Tibial nerve (tissue), 4 donors: ENCODE results near the gene SYK. TPM values are rescaled to one million over a fixed set of nuclear protein-coding genes. Genes with fewer than 3 reads are reported as not detected.

Source experiments
- DNase-seq, 2 donors: peaks; one replicate each; pipeline ENCODE4 v3.0.0-alpha.2; 2019; ENCODE audit warnings: low spot score in 2 of 2
- H3K27ac ChIP-seq, 4 donors: fragments of 200-600 bp; sonication (generic) in 3 of 4; one replicate each; pipeline ENCODE4 v1.5.1; 2017 to 2019; ENCODE audit warnings: mild to moderate bottlenecking in 1 of 4
- H3K27me3 ChIP-seq, 2 donors: fragments of 200-600 bp; sonication (generic) in 1 of 2; one replicate each; pipeline versions ENCODE4 v1.5.1 to v1.6.0; 2017 to 2019
- H3K36me3 ChIP-seq, 3 donors: fragments of 200-600 bp; sonication (generic); one replicate each; pipeline ENCODE4 v1.5.1; 2018 to 2019
- H3K4me1 ChIP-seq, 4 donors: fragments of 200-600 bp; sonication (generic) in 3 of 4; one replicate each; pipeline ENCODE4 v1.5.1; 2017 to 2019
- H3K4me3 ChIP-seq, 4 donors: fragments of 200-600 bp; sonication (generic) in 3 of 4; one replicate each; pipeline ENCODE4 v1.5.1; 2017 to 2019; ENCODE audit warnings: mild to moderate bottlenecking in 1 of 4, moderate library complexity in 1 of 4
- H3K9me3 ChIP-seq, 4 donors: fragments of 200-600 bp; sonication (generic) in 3 of 4; one replicate each; pipeline ENCODE4 v1.5.1; 2017 to 2019
- CTCF ChIP-seq, 5 experiments: fragments of 200-600 bp in 3 of 5; fragments of 450-650 bp in 2 of 5; sonication (generic) in 3 of 5; IDR thresholded peaks; one replicate each; pipeline ENCODE4 v1.5.1; 2016 to 2019; ENCODE audit warnings: antibody characterized with exemption in 5 of 5, mild to moderate bottlenecking in 3 of 5, moderate library complexity in 2 of 5
- EP300 ChIP-seq, 2 donors: sonication (generic); formaldehyde crosslinking; IDR thresholded peaks; one replicate each; pipeline ENCODE4 v1.6.1; 2017; ENCODE audit warnings: antibody characterized with exemption in 2 of 2, mild to moderate bottlenecking in 1 of 2
- POLR2A ChIP-seq, 2 donors: fragments of 450-650 bp; IDR thresholded peaks; one replicate each; pipeline ENCODE4 v1.6.1; 2017; ENCODE audit warnings: antibody characterized with exemption in 2 of 2, mild to moderate bottlenecking in 2 of 2, moderate library complexity in 2 of 2
- WGBS, 2 donors: methylation state at CpG; one replicate each; pipeline ENCODE4 v1.1.5; 2018; 5-methylcytosine and 5-hydroxymethylcytosine counted together
- total RNA-seq, 4 donors: library from RNA; depleted of rRNA; stranded (reverse); fragments of >200 nt; gene quantifications; one replicate each; pipeline ENCODE4 v1.1.0, GENCODE V29; 2016

SYK gene
- total RNA-seq, 4 donors from 2014 or later = 8.0 to 20.7 (median 13.2) TPM

DNA sequence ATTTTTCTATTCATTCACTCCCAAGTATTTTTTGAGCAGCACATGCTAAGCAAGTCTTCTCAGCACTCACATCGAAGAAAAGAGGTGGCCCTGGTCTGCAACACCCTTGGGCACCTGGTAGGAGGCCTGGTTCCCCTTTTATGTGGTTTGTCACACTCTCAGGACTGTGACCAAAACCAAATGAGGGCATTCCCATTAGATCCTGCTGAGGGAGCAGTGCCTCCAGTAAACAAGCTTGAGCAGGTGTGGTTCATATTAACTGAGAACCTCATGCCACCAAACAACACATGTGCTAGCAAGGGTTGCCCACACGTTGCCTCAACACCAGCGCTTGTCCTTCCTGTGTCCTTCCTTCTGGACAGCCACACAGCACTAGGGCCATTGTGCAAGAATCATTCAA lies 26.9 kb upstream of the SYK start:
- no peaks in the 10 kb centered on the region for H3K9me3 ChIP-seq
- H3K4me1 ChIP-seq = no peaks in the 10 kb centered on the region
- H3K27me3 ChIP-seq = no peaks in the 10 kb centered on the region
- DNase-seq = no peak
- TF ChIP-seq POLR2A (IDR thresholded peaks at IDR 0.05) = no peak
- TF ChIP-seq CTCF (IDR thresholded peaks at IDR 0.05) = no peak
- TF ChIP-seq EP300 (IDR thresholded peaks at IDR 0.05) = no peak
- H3K27ac ChIP-seq = no peak overlapping the region
- H3K36me3 ChIP-seq = no peaks in the 10 kb centered on the region
- 70 to 78% methylated on average over 3 of the region's 3 CpGs for WGBS, 2 donors
- no peak overlapping the region for H3K4me3 ChIP-seq

GRCh38 chr9:90775657-90776056 lies 26.0 kb upstream of the SYK start:
- Histone ChIP-seq H3K9me3 (no peaks in the 10 kb centered on the region), H3K4me1 (no peaks in the 10 kb centered on the region), H3K27me3 (no peaks in the 10 kb centered on the region), H3K4me3 (no peak overlapping the region), H3K27ac (no peak overlapping the region), H3K36me3 (no peaks in the 10 kb centered on the region)
- no peak for DNase-seq
- TF ChIP-seq EP300 (IDR thresholded peaks at IDR 0.05) = no peak
- no peak for TF ChIP-seq POLR2A (IDR thresholded peaks at IDR 0.05)
- TF ChIP-seq CTCF (IDR thresholded peaks at IDR 0.05) = no peak
- WGBS, 2 donors = 53 to 58% methylated on average over 3 of the region's 3 CpGs

DNA sequence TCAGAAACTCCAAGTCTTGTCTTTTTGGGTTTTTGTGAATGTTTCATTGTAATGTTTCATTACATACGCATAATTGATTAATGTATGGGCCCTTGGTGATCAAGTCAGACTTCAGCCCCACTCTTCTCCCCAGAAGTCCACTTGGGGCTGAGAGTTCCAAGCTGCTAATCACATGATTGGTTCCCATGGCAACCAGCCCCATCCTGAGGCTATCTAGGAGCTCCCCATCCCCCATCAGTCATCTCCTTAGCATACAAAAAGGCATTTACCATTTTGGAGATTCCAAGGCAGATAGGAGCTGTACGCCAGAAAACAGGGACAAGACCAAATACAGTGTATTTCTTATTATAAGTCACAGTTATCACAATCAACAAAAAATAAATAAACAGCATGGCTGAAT lies 22.9 kb upstream of the SYK start:
- DNase-seq = no peak
- H3K36me3 ChIP-seq = no peaks in the 10 kb centered on the region
- H3K4me1 ChIP-seq = no peaks in the 10 kb centered on the region
- WGBS, 2 donors = 80 to 86% methylated on average over 2 of the region's 2 CpGs
- H3K4me3 ChIP-seq = no peak overlapping the region
- no peaks in the 10 kb centered on the region for H3K27me3 ChIP-seq
- TF ChIP-seq EP300 (IDR thresholded peaks at IDR 0.05) (no peak), CTCF (IDR thresholded peaks at IDR 0.05) (no peak), POLR2A (IDR thresholded peaks at IDR 0.05) (no peak)
- no peaks in the 10 kb centered on the region for H3K9me3 ChIP-seq
- no peak overlapping the region for H3K27ac ChIP-seq

- 67 to 78% methylated on average over 3 of the region's 3 CpGs for whole genome bisulfite sequencing, 2 donors
- no peak overlapping the region for H3K4me3 ChIP-seq
- TF ChIP-seq EP300 (IDR thresholded peaks at IDR 0.05) (no peak), CTCF (IDR thresholded peaks at IDR 0.05) (no peak), POLR2A (IDR thresholded peaks at IDR 0.05) (no peak)
- no peaks in the 10 kb centered on the region for H3K9me3 ChIP-seq
- no peaks in the 10 kb centered on the region for H3K4me1 ChIP-seq
- H3K27me3 ChIP-seq = no peaks in the 10 kb centered on the region
- DNase-seq = no peak
- no peak overlapping the region for H3K27ac ChIP-seq
- no peaks in the 10 kb centered on the region for H3K36me3 ChIP-seq
Measured at GRCh38 chr9:90783552-90783951, 18.1 kb upstream of the SYK start.

DNA sequence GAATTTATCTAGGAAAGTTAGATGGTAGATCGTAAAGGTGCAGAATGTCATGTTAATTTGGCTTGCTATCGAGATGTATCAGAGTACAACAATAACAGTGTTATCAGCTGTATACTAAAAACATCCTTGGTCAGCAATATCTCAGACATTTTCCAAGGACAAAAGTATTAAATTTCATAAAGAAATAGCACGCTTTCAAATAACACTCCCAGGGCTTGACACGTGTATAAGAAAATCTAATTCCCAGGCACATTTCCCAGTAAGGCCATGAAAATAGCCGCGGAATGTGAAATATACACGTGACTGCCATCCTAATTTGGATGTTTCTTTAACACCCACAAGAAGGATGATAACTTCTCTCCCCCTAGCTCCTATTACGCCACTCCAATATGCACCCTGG lies 17.7 kb upstream of the SYK start:
- WGBS, 2 donors = 53 to 54% methylated on average over 8 of the region's 8 CpGs
- no peak overlapping the region for H3K4me3 ChIP-seq
- no peaks in the 10 kb centered on the region for H3K9me3 ChIP-seq
- H3K27me3 ChIP-seq = no peaks in the 10 kb centered on the region
- no peak for TF ChIP-seq EP300 (IDR thresholded peaks at IDR 0.05)
- no peak for TF ChIP-seq POLR2A (IDR thresholded peaks at IDR 0.05)
- TF ChIP-seq CTCF (IDR thresholded peaks at IDR 0.05) = no peak
- DNase-seq = no peak
- H3K4me1 ChIP-seq = no peaks in the 10 kb centered on the region
- H3K27ac ChIP-seq = no peak overlapping the region
- H3K36me3 ChIP-seq = no peaks in the 10 kb centered on the region
